Effector memory CD8-positive, alpha-beta T cell (primary cell): ENCODE data around the gene GADD45G.

Source experiments
- ATAC-seq: fragments of 150-1000 bp; cut with Tn5 transposase; replicated peaks from 2 replicates; pipeline ENCODE4 v1.10.0; 2021; ENCODE audit warnings: mild to moderate bottlenecking, moderate library complexity
- DNase-seq, 3 experiments: peaks; one replicate each; pipeline ENCODE4 v3.0.0; 2021
- H3K27ac Mint-ChIP-seq, 2 donors: one replicate each; pipeline ENCODE4 v1.8.0; 2022; ENCODE audit warnings: mild to moderate bottlenecking in 2 of 2, mixed read lengths in 2 of 2, moderate library complexity in 2 of 2
- H3K27me3 Mint-ChIP-seq, 2 donors: one replicate each; pipeline ENCODE4 v1.8.0; 2022; ENCODE audit warnings: mixed read lengths in 2 of 2
- H3K36me3 Mint-ChIP-seq: one replicate; pipeline ENCODE4 v1.8.0; 2022; ENCODE audit warnings: mild to moderate bottlenecking, moderate library complexity, mixed read lengths; ENCODE audit not compliant: insufficient read depth
- H3K4me1 Mint-ChIP-seq, 2 donors: one replicate each; pipeline ENCODE4 v1.8.0; 2022; ENCODE audit warnings: low read depth in 2 of 2, mixed read lengths in 2 of 2
- H3K4me3 Mint-ChIP-seq, 2 donors: one replicate each; pipeline ENCODE4 v1.8.0; 2022; ENCODE audit warnings: mild to moderate bottlenecking in 2 of 2, mixed read lengths in 2 of 2, moderate library complexity in 2 of 2
- H3K9me3 Mint-ChIP-seq, 2 donors: one replicate each; pipeline ENCODE4 v1.8.0; 2022; ENCODE audit warnings: mixed read lengths in 2 of 2

GADD45G gene

DNA sequence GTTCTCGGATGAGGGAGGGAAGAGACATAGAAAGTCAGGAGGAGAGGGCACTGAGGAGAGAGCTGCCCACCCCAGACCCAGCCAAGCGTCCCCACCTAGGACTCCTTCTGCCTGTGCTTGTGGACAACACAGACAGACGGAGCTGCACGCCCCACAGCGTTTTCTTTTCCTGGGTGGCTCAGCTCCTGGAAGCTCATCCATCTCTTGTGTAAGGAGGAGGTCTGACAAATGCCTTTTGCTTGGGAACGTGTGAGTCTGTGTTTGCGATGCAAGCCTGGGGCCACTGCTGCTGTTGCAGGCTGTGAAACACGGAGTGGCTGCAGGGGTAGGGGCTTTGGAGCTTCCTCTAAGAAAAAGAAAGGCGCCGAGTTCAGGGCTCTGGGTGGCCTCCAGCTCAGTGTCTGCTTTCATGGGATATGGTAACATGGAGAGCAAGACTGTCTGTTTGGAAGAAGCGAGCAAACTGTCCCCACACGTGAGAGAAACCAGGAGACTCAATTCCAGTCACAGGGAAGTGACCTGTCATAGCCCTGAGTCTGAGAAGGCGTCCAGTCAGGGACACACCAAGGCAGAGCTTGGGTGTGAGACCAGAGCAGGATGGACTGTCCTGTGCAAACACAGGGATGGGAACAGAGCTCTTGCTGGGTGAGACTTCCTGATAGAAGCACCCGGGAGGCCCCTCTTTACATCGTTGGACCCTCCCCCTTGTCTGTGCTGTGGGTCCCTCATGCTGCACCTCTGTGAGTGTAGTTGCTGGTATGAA lies 42.7 kb downstream of the GADD45G start:
- DNase-seq: no peak
- Mint-ChIP-seq H3K4me1 (no peaks in the 10 kb centered on the region), H3K4me3 (no peak overlapping the region), H3K27ac (peak overlapping the region in 1 of 2 donors; percentile 61), H3K9me3 (no peaks in the 10 kb centered on the region), H3K36me3 (peaks cover 4% of the 10 kb centered on the region), H3K27me3 (peaks cover 19 to 64% of the 10 kb centered on the region in 2 donors)
- ATAC-seq: no peak

GRCh38 chr9:89648247-89649000 lies 43.6 kb downstream of the GADD45G start:
- Mint-ChIP-seq H3K4me1 (no peaks in the 10 kb centered on the region), H3K9me3 (no peaks in the 10 kb centered on the region), H3K27ac (no peak overlapping the region), H3K4me3 (no peak overlapping the region), H3K27me3 (peaks cover 19 to 58% of the 10 kb centered on the region in 2 donors), H3K36me3 (peaks cover 4% of the 10 kb centered on the region)
- ATAC-seq (no peak), DNase-seq (no peak)

DNA sequence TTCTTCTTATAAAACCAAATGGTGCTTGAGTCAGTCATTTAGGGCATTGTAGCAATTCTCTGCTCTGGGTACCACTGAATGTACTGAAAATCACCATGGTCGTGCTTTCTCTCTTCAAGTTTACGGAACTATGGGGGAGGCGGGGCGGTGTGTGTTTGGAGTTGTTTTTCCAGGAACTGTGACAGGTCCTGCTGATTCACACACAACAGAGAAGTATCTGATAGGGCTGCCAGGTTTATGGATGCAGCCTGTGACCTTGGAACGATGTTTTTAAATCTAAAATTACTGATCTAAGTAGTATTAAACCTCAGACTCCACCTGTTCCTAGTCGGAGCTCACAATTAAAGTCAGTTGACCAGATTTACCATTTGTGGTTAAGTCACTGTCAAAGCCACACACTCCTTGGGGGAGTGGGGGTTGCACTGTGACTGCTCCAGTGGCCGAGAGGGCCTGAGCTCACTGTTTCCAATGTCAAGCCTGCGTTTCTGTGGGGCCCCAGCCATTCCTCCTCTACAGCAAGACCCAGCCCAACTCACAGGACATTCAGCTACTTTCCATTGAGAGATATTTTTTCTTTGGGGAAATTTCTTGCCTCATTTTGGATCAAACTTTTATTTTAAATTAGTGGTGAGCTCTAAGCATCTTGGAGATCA lies 44.4 kb downstream of the GADD45G start:
- no peak overlapping the region for H3K4me3 Mint-ChIP-seq
- H3K36me3 Mint-ChIP-seq: peaks cover 4% of the 10 kb centered on the region
- no peak for ATAC-seq
- no peaks in the 10 kb centered on the region for H3K9me3 Mint-ChIP-seq
- peaks cover 12 to 54% of the 10 kb centered on the region in 2 donors for H3K27me3 Mint-ChIP-seq
- H3K27ac Mint-ChIP-seq: no peak overlapping the region
- no peak for DNase-seq
- no peaks in the 10 kb centered on the region for H3K4me1 Mint-ChIP-seq

GRCh38 chr9:89654025-89654662 lies 49.3 kb downstream of the GADD45G start:
- H3K9me3 Mint-ChIP-seq: no peaks in the 10 kb centered on the region
- H3K4me1 Mint-ChIP-seq: peaks cover 7 to 13% of the 10 kb centered on the region in 2 donors
- DNase-seq: no peak
- ATAC-seq: no peak
- H3K36me3 Mint-ChIP-seq: peaks cover 4% of the 10 kb centered on the region
- H3K27ac Mint-ChIP-seq: no peak overlapping the region
- H3K4me3 Mint-ChIP-seq: no peak overlapping the region
- H3K27me3 Mint-ChIP-seq: peaks cover 34 to 50% of the 10 kb centered on the region in 2 donors

- ATAC-seq (no peak), DNase-seq (no peak)
- Mint-ChIP-seq H3K36me3 (peaks cover 2% of the 10 kb centered on the region), H3K4me1 (peaks cover 7 to 13% of the 10 kb centered on the region in 2 donors), H3K4me3 (no peak overlapping the region), H3K9me3 (no peaks in the 10 kb centered on the region), H3K27ac (no peak overlapping the region), H3K27me3 (peaks cover 40 to 50% of the 10 kb centered on the region in 2 donors)
Measured at GRCh38 chr9:89655056-89655989, 50.5 kb downstream of the GADD45G start.
